ENCODE data around the gene ESRP2.

Gene ESRP2

GRCh38 chr16:68202091-68202519, 33.8 kb downstream of the ESRP2 start:
- H3K4me3 ChIP-seq (ENCODE audit: low read depth, low read length): no peak overlapping the region
- TF ChIP-seq CTCF (IDR thresholded peaks at IDR 0.05; ENCODE audit: control insufficient read depth, extremely low read depth, insufficient read depth): no peak
- DNase-seq (ENCODE audit: low read depth): no peak

- TF ChIP-seq CTCF (IDR thresholded peaks at IDR 0.05; ENCODE audit: control insufficient read depth, extremely low read depth, insufficient read depth): no peak
- peak; percentile 46 for DNase-seq (ENCODE audit: low read depth)
- no peak overlapping the region for H3K4me3 ChIP-seq (ENCODE audit: low read depth, low read length)
These were observed 35.7 kb downstream of the ESRP2 start for GRCh38 chr16:68200088-68200783.

GRCh38 chr16:68197250-68197649, 38.7 kb downstream of the ESRP2 start:
- no peak overlapping the region for H3K4me3 ChIP-seq (ENCODE audit: low read depth, low read length)
- no peak for DNase-seq (ENCODE audit: low read depth)
- TF ChIP-seq CTCF (IDR thresholded peaks at IDR 0.05; ENCODE audit: control insufficient read depth, extremely low read depth, insufficient read depth): no peak

- TF ChIP-seq CTCF (IDR thresholded peaks at IDR 0.05; ENCODE audit: control insufficient read depth, extremely low read depth, insufficient read depth): no peak
- H3K4me3 ChIP-seq (ENCODE audit: low read depth, low read length): no peak overlapping the region
These were observed 41.7 kb downstream of the ESRP2 start for GRCh38 chr16:68194251-68194650.

GRCh38 chr16:68190736-68191510, 45.0 kb downstream of the ESRP2 start:
- no peak for DNase-seq (ENCODE audit: low read depth)
- no peak for TF ChIP-seq CTCF (IDR thresholded peaks at IDR 0.05; ENCODE audit: control insufficient read depth, extremely low read depth, insufficient read depth)
- H3K4me3 ChIP-seq (ENCODE audit: low read depth, low read length): no peak overlapping the region

More at GRCh38 chr16:68194251-68194650, 41.7 kb downstream of the ESRP2 start:
- DNase-seq (ENCODE audit: low read depth): no peak

GRCh38 chr16:68190081-68190480, 45.8 kb downstream of the ESRP2 start:
- H3K4me3 ChIP-seq (ENCODE audit: low read depth, low read length): no peak overlapping the region
- no peak for DNase-seq (ENCODE audit: low read depth)
- TF ChIP-seq CTCF (IDR thresholded peaks at IDR 0.05; ENCODE audit: control insufficient read depth, extremely low read depth, insufficient read depth): no peak

Measured in LNCaP clone FGC (cell line).